ENCODE results near the gene WNK1.

GRCh38 chr12:806200-806791 lies 53.9 kb downstream of the WNK1 start:
- TF ChIP-seq, protein P1, sequence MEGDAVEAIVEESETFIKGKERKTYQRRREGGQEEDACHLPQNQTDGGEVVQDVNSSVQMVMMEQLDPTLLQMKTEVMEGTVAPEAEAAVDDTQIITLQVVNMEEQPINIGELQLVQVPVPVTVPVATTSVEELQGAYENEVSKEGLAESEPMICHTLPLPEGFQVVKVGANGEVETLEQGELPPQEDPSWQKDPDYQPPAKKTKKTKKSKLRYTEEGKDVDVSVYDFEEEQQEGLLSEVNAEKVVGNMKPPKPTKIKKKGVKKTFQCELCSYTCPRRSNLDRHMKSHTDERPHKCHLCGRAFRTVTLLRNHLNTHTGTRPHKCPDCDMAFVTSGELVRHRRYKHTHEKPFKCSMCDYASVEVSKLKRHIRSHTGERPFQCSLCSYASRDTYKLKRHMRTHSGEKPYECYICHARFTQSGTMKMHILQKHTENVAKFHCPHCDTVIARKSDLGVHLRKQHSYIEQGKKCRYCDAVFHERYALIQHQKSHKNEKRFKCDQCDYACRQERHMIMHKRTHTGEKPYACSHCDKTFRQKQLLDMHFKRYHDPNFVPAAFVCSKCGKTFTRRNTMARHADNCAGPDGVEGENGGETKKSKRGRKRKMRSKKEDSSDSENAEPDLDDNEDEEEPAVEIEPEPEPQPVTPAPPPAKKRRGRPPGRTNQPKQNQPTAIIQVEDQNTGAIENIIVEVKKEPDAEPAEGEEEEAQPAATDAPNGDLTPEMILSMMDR (conservative IDR thresholded peaks at IDR 0.05; ENCODE audit: low read length) = no peak
- no peak for TF ChIP-seq EZH2phosphoT487 (IDR thresholded peaks at IDR 0.05; ENCODE audit: borderline replicate concordance, low read depth, low read length)
